H9 (cell line): Measurements from ENCODE around the gene ITPR2. TPM values are rescaled to one million over a fixed set of nuclear protein-coding genes. Genes with fewer than 3 reads are reported as not detected.

Experiments
- DNase-seq: peaks from one replicate; pipeline ENCODE4 v3.0.0-alpha.2; 2017
- H2AFZ ChIP-seq: one replicate; pipeline ENCODE4 v1.6.1; 2013; ENCODE audit warnings: mild to moderate bottlenecking, low read length, control low read depth, moderate library complexity
- H2AK5ac ChIP-seq: 2 replicates; pipeline ENCODE4 v1.6.1; 2013; ENCODE audit warnings: low read length, control low read depth, mixed read lengths; ENCODE audit not compliant: insufficient read length
- H2BK120ac ChIP-seq: one replicate; pipeline ENCODE4 v1.6.1; 2013; ENCODE audit warnings: low read depth, mild to moderate bottlenecking, low read length, control low read depth, inconsistent platforms; ENCODE audit not compliant: poor library complexity, severe bottlenecking
- H2BK12ac ChIP-seq: 2 replicates; pipeline ENCODE4 v1.6.1; 2013; ENCODE audit warnings: low read length, control low read depth, mixed read lengths, low read depth; ENCODE audit not compliant: insufficient read length
- H2BK15ac ChIP-seq: 2 replicates; pipeline ENCODE4 v1.6.1; 2013; ENCODE audit warnings: low read depth, low read length, control low read depth
- H2BK20ac ChIP-seq: one replicate; pipeline ENCODE4 v1.6.1; 2013; ENCODE audit warnings: low read depth, mild to moderate bottlenecking, low read length, control low read depth, inconsistent platforms; ENCODE audit not compliant: poor library complexity, severe bottlenecking
- H2BK5ac ChIP-seq: 2 replicates; pipeline ENCODE4 v1.6.1; 2013; ENCODE audit warnings: low read length, control low read depth, mixed read lengths; ENCODE audit not compliant: insufficient read length
- H3K14ac ChIP-seq: 2 replicates; pipeline ENCODE4 v1.6.1; 2013; ENCODE audit warnings: low read length, control low read depth; ENCODE audit not compliant: insufficient read depth
- H3K18ac ChIP-seq: 2 replicates; pipeline ENCODE4 v1.6.1; 2013; ENCODE audit warnings: low read depth, mild to moderate bottlenecking, mixed read lengths, low read length, control low read depth; ENCODE audit not compliant: insufficient read length
- H3K23ac ChIP-seq: 2 replicates; pipeline ENCODE4 v1.6.1; 2013; ENCODE audit warnings: low read length, control low read depth, mixed read lengths, low read depth; ENCODE audit not compliant: insufficient read length
- H3K23me2 ChIP-seq: 2 replicates; pipeline ENCODE4 v1.6.1; 2013; ENCODE audit warnings: low read depth, mild to moderate bottlenecking, mixed read lengths, low read length, control low read depth; ENCODE audit not compliant: insufficient read length, poor library complexity, severe bottlenecking
- H3K27ac ChIP-seq: 2 replicates; pipeline ENCODE4 v1.5.1; 2013; ENCODE audit warnings: low read length, control low read depth, mixed read lengths, low read depth; ENCODE audit not compliant: insufficient read length
- H3K27me3 ChIP-seq: 2 replicates; pipeline ENCODE4 v1.6.1; 2013; ENCODE audit warnings: low read length, control low read depth, inconsistent platforms; ENCODE audit not compliant: insufficient read depth
- H3K4ac ChIP-seq: 2 replicates; pipeline ENCODE4 v1.6.1; 2013; ENCODE audit warnings: low read depth, mild to moderate bottlenecking, control low read depth, inconsistent platforms, low read length, moderate library complexity
- H3K4me1 ChIP-seq: 2 replicates; pipeline ENCODE4 v1.6.1; 2013; ENCODE audit warnings: low read length, control low read depth, inconsistent platforms; ENCODE audit not compliant: insufficient read depth
- H3K4me2 ChIP-seq: 2 replicates; pipeline ENCODE4 v1.6.1; 2013; ENCODE audit warnings: low read length, control low read depth, mixed read lengths; ENCODE audit not compliant: insufficient read length, insufficient read depth
- H3K56ac ChIP-seq: 2 replicates; pipeline ENCODE4 v1.6.1; 2013; ENCODE audit warnings: low read depth, mild to moderate bottlenecking, mixed read lengths, low read length, control low read depth; ENCODE audit not compliant: insufficient read length
- H3K79me1 ChIP-seq: 2 replicates; pipeline ENCODE4 v1.6.1; 2013; ENCODE audit warnings: low read depth, mild to moderate bottlenecking, moderate library complexity, low read length, control low read depth, inconsistent platforms; ENCODE audit not compliant: insufficient read depth, poor library complexity, severe bottlenecking
- H3K79me2 ChIP-seq: 2 replicates; pipeline ENCODE4 v1.6.1; 2013; ENCODE audit warnings: low read length, control low read depth, inconsistent platforms; ENCODE audit not compliant: insufficient read depth
- H3K9ac ChIP-seq: 2 replicates; pipeline ENCODE4 v1.6.1; 2013; ENCODE audit warnings: low read length, control low read depth, mixed read lengths; ENCODE audit not compliant: insufficient read length; ENCODE audit errors: extremely low read depth
- H3K9me3 ChIP-seq: one replicate; pipeline ENCODE4 v1.6.1; 2013; ENCODE audit warnings: low read depth, low read length, inconsistent platforms; ENCODE audit not compliant: control insufficient read depth
- H3T11ph ChIP-seq: one replicate; pipeline ENCODE4 v1.6.1; 2013; ENCODE audit warnings: mild to moderate bottlenecking, low read length, control low read depth, inconsistent platforms
- H4K20me1 ChIP-seq: one replicate; pipeline ENCODE4 v1.6.1; 2013; ENCODE audit not compliant: control insufficient read depth, insufficient read length, insufficient read depth
- H4K5ac ChIP-seq: 2 replicates; pipeline ENCODE4 v1.6.1; 2013; ENCODE audit warnings: low read depth, mild to moderate bottlenecking, mixed read lengths, low read length, control low read depth; ENCODE audit not compliant: insufficient read length
- H4K8ac ChIP-seq: replicated peaks from 2 replicates; pipeline ENCODE4 v1.6.1; 2013; ENCODE audit warnings: low read length, control low read depth, mixed read lengths, low read depth; ENCODE audit not compliant: insufficient read length
- H4K91ac ChIP-seq: 2 replicates; pipeline ENCODE4 v1.6.1; 2013; ENCODE audit warnings: low read depth, mild to moderate bottlenecking, moderate library complexity, mixed read lengths, low read length, control low read depth; ENCODE audit not compliant: insufficient read length
- H3K27ac Mint-ChIP-seq, 3 experiments: 2 replicates in 2 of 3; 3 replicates in 1 of 3; pipeline ENCODE4 v1.8.0; 2020 to 2021; ENCODE audit warnings: mixed read lengths in 3 of 3, mild to moderate bottlenecking in 1 of 3, moderate library complexity in 1 of 3
- H3K27me3 Mint-ChIP-seq: 2 replicates; pipeline ENCODE4 v1.8.0; 2021; ENCODE audit warnings: low read depth, mild to moderate bottlenecking, moderate library complexity, mixed read lengths
- H3K36me3 Mint-ChIP-seq, 3 experiments: 2 replicates in 2 of 3; 3 replicates in 1 of 3; pipeline ENCODE4 v1.8.0; 2020 to 2021; ENCODE audit warnings: low read depth in 3 of 3, mixed read lengths in 3 of 3; ENCODE audit not compliant: insufficient read depth in 1 of 3
- H3K4me1 Mint-ChIP-seq, 2 experiments: 2 replicates each; pipeline ENCODE4 v1.8.0; 2020; ENCODE audit warnings: mixed read lengths in 2 of 2
- H3K4me3 Mint-ChIP-seq, 2 experiments: 2 replicates in 1 of 2; 3 replicates in 1 of 2; pipeline ENCODE4 v1.8.0; 2020 to 2021; ENCODE audit warnings: mild to moderate bottlenecking in 2 of 2, mixed read lengths in 2 of 2, moderate library complexity in 1 of 2
- H3K9me3 Mint-ChIP-seq, 2 experiments: 2 replicates in 1 of 2; 3 replicates in 1 of 2; pipeline ENCODE4 v1.8.0; 2020; ENCODE audit warnings: mild to moderate bottlenecking in 2 of 2, mixed read lengths in 2 of 2, moderate library complexity in 1 of 2
- CTCF ChIP-seq: fragments of 200-600 bp; sonication (generic); conservative IDR thresholded peaks from 3 replicates; pipeline ENCODE4 v1.8.0; 2021; ENCODE audit warnings: antibody characterized with exemption, mild to moderate bottlenecking
- WGBS: extraction: QIAGEN DNeasy Blood & Tissue Kit; methylation state at CpG from one replicate; pipeline ENCODE4 v1.1.7; 2013; ENCODE audit warnings: missing lambda C conversion rate, low lambda C conversion rate, mixed read lengths; ENCODE audit not compliant: insufficient read length; ENCODE audit errors: extremely low coverage; 5-methylcytosine and 5-hydroxymethylcytosine counted together
- total RNA-seq: library from RNA; stranded (reverse); gene quantifications from 2 replicates; pipeline ENCODE4 v1.2.1, GENCODE V29; 2021

ITPR2 gene
- total RNA-seq, 1 experiment from 2014 or later: 14.8 TPM

GRCh38 chr12:26795910-26796309 is 37.1 kb downstream of the ITPR2 start:
- Histone ChIP-seq H3K9me3 (no peaks in the 10 kb centered on the region), H3K27me3 (no peaks in the 10 kb centered on the region), H3K79me1 (no peaks in the 10 kb centered on the region), H2BK12ac (no peak overlapping the region), H3K79me2 (peaks cover under 1% of the 10 kb centered on the region; the same call in 1 of the 2 replicates), H3K18ac (no peak overlapping the region), H3K9ac (no peak overlapping the region), H4K8ac (no peak overlapping the region), H4K5ac (no peak overlapping the region), H3K4me2 (no peak overlapping the region), H4K20me1 (no peaks in the 10 kb centered on the region), H3K14ac (no peak overlapping the region), H2BK120ac (no peak overlapping the region), H3K27ac (no peak overlapping the region), H2BK15ac (no peak overlapping the region), H3K4ac (no peak overlapping the region), H3K56ac (no peak overlapping the region), H3K23ac (no peak overlapping the region), H4K91ac (no peak overlapping the region), H2AK5ac (no peak overlapping the region), H3T11ph (no peak overlapping the region), H3K23me2 (no peaks in the 10 kb centered on the region), H3K4me1 (no peaks in the 10 kb centered on the region; the same call in 1 of the 2 replicates), H2BK5ac (no peak overlapping the region), H2AFZ (no peak overlapping the region), H2BK20ac (no peak overlapping the region)
- H3K9me3 Mint-ChIP-seq: no peaks in the 10 kb centered on the region
- TF ChIP-seq CTCF: no peak
- no peaks in the 10 kb centered on the region for H3K27me3 Mint-ChIP-seq
- H3K27ac Mint-ChIP-seq: no peak overlapping the region
- no CpG with 5 or more reads among the region's 3 CpGs for WGBS
- no peak overlapping the region for H3K4me3 Mint-ChIP-seq
- peaks cover 0 to 4% (median 0%) of the 10 kb centered on the region in 3 experiments; a peak in 1 of 7 replicates for H3K36me3 Mint-ChIP-seq
- DNase-seq: no peak
- H3K4me1 Mint-ChIP-seq: peaks cover 0 to 5% of the 10 kb centered on the region in 2 experiments; a peak in 1 of 4 replicates
